Measurements from ENCODE around the gene CDCP2.
"Not testable (repeated sequence)": the region's sequence is repeated elsewhere in the genome, so short reads cannot be mapped to it uniquely, and the experiment has no call there.

The CDCP2 gene

DNA sequence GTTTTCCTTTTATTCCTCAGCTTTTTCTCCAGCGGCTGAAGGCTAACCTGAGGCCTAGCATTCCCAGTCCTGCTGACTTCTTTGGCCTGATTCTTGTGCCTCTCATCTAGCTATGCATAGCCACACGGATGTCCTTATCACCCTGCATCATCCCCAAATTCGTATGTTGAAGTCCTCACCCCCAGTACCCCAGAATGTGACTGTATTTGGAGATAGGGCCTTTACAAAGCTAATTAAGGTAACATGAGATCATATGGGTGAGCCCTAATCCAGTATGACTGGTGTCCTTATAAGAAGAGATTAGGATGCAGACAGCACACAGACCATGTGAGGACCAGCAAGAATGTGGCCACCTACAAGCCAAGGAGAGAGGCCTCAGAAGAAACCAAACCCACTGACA lies 44.6 kb downstream of the CDCP2 start:
- 89 to 93% methylated on average over 3 of the region's 3 CpGs for WGBS, 2 experiments
- Histone ChIP-seq H3K36me3 (ENCODE audit: control insufficient read depth, insufficient read depth, low read length) (no peaks in the 10 kb centered on the region), H3K27me3 (ENCODE audit: control insufficient read depth, insufficient read depth, low read length, poor library complexity, severe bottlenecking) (no peaks in the 10 kb centered on the region)

GRCh38 chr1:54107131-54107530 lies 45.7 kb downstream of the CDCP2 start:
- Histone ChIP-seq H3K27ac (ENCODE audit: insufficient read depth, low read depth, low read length, poor library complexity, severe bottlenecking) (no peak overlapping the region), H3K27me3 (ENCODE audit: control insufficient read depth, insufficient read depth, low read length, poor library complexity, severe bottlenecking) (no peaks in the 10 kb centered on the region), H3K4me1 (ENCODE audit: control insufficient read depth, insufficient read depth, low read length) (no peaks in the 10 kb centered on the region), H3K36me3 (ENCODE audit: control insufficient read depth, insufficient read depth, low read length) (no peaks in the 10 kb centered on the region), H3K4me3 (ENCODE audit: insufficient read depth, low read depth, low read length) (no peak overlapping the region), H3K9me3 (ENCODE audit: control insufficient read depth, low read length) (no peaks in the 10 kb centered on the region)
- WGBS, 2 experiments = 81 to 87% methylated on average over 2 of the region's 2 CpGs

More for the DNA sequence above, 44.6 kb downstream of the CDCP2 start:
- Histone ChIP-seq H3K4me3 (ENCODE audit: insufficient read depth, low read depth, low read length) (no peak overlapping the region), H3K9me3 (ENCODE audit: control insufficient read depth, low read length) (no peaks in the 10 kb centered on the region), H3K4me1 (ENCODE audit: control insufficient read depth, insufficient read depth, low read length) (no peaks in the 10 kb centered on the region), H3K27ac (ENCODE audit: insufficient read depth, low read depth, low read length, poor library complexity, severe bottlenecking) (no peak overlapping the region)

DNA sequence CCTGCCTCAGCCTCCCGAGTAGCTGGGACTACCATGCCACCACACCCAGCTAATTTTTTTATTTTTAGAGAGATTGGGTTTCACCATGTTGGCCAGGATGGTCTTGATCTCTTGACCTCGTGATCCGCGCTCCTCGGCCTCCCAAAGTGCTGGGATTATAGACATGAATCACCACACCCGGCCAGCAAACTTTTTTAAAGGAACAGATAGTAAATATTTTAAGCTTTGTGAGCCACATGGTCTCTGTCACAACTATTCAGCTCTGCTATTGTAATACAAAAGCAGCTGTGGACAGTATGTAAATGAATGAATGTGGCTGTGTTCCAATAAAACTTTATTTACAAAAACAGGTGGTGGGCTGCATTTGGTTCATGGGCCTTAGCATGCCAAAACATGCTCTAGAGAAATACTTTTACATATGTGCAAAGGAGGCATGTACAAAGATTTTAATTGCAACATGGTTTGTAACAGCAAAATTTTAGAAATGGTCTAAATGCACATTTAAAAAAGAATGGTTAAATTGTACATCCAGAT lies 47.0 kb downstream of the CDCP2 start:
- H3K4me3 ChIP-seq (ENCODE audit: insufficient read depth, low read depth, low read length) = no peak overlapping the region
- no peaks in the 10 kb centered on the region for H3K9me3 ChIP-seq (ENCODE audit: control insufficient read depth, low read length)
- 91 to 96% methylated on average over 6 of the region's 6 CpGs for WGBS, 2 experiments
- H3K27me3 ChIP-seq (ENCODE audit: control insufficient read depth, insufficient read depth, low read length, poor library complexity, severe bottlenecking) = no peaks in the 10 kb centered on the region
- no peaks in the 10 kb centered on the region for H3K4me1 ChIP-seq (ENCODE audit: control insufficient read depth, insufficient read depth, low read length)
- H3K27ac ChIP-seq (ENCODE audit: insufficient read depth, low read depth, low read length, poor library complexity, severe bottlenecking) = no peak overlapping the region
- no peaks in the 10 kb centered on the region for H3K36me3 ChIP-seq (ENCODE audit: control insufficient read depth, insufficient read depth, low read length)

GRCh38 chr1:54105080-54105479 lies 47.7 kb downstream of the CDCP2 start:
- Histone ChIP-seq H3K9me3 (ENCODE audit: control insufficient read depth, low read length) (no peaks in the 10 kb centered on the region), H3K36me3 (ENCODE audit: control insufficient read depth, insufficient read depth, low read length) (no peaks in the 10 kb centered on the region), H3K27ac (ENCODE audit: insufficient read depth, low read depth, low read length, poor library complexity, severe bottlenecking) (no peak overlapping the region), H3K4me1 (ENCODE audit: control insufficient read depth, insufficient read depth, low read length) (no peaks in the 10 kb centered on the region), H3K27me3 (ENCODE audit: control insufficient read depth, insufficient read depth, low read length, poor library complexity, severe bottlenecking) (no peaks in the 10 kb centered on the region), H3K4me3 (ENCODE audit: insufficient read depth, low read depth, low read length) (no peak overlapping the region)
- 94% methylated on average over 1 of the region's 1 CpG for WGBS, 2 experiments

DNA sequence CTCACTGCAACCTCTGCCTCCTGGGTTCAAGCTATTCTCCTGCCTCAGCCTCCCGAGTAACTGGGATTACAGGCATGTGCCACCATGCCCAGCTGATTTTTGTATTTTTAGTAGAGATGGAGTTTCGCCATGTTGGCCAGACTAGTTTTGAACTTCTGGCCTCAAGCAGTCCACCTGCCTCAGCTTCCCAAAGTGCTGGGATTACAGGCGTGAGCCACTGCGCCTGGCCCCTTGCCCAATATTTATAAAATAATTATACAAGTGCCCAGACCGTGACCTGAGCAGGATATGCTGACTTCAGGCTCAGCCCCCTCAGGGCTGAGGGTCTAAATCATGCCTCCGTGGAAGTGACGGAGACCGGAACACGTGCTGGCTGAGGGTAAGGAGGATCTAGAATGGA lies 48.2 kb downstream of the CDCP2 start:
- H3K4me3 ChIP-seq (ENCODE audit: insufficient read depth, low read depth, low read length); H3K27ac ChIP-seq (ENCODE audit: insufficient read depth, low read depth, low read length, poor library complexity, severe bottlenecking); H3K9me3 ChIP-seq (ENCODE audit: control insufficient read depth, low read length); H3K4me1 ChIP-seq (ENCODE audit: control insufficient read depth, insufficient read depth, low read length); H3K36me3 ChIP-seq (ENCODE audit: control insufficient read depth, insufficient read depth, low read length); H3K27me3 ChIP-seq (ENCODE audit: control insufficient read depth, insufficient read depth, low read length, poor library complexity, severe bottlenecking): not testable (repeated sequence)
- WGBS, 2 experiments = 94 to 95% methylated on average over 9 of the region's 9 CpGs

DNA sequence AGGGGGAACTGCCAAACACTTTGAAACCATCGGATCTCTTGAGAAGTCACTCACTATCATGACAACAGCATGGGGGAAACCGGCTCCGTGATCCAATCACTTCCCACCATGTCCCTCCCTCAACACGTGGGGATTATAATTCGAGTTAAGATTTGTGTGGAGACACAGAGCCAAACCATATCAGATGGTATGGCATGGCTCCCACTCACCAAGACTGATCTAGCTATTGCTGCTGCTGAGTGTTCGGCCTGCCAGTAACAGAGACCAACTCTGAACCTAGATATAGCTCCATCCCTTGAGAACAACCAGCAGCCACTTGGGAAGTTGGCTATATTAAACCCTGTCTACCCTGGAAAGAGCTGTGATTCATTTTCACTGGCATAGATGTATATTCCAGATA lies 49.4 kb downstream of the CDCP2 start:
- H3K9me3 ChIP-seq (ENCODE audit: control insufficient read depth, low read length) = no peaks in the 10 kb centered on the region
- no peak overlapping the region for H3K4me3 ChIP-seq (ENCODE audit: insufficient read depth, low read depth, low read length)
- no peaks in the 10 kb centered on the region for H3K36me3 ChIP-seq (ENCODE audit: control insufficient read depth, insufficient read depth, low read length)
- WGBS, 2 experiments = 93 to 94% methylated on average over 6 of the region's 6 CpGs
- no peak overlapping the region for H3K27ac ChIP-seq (ENCODE audit: insufficient read depth, low read depth, low read length, poor library complexity, severe bottlenecking)
- no peaks in the 10 kb centered on the region for H3K4me1 ChIP-seq (ENCODE audit: control insufficient read depth, insufficient read depth, low read length)
- H3K27me3 ChIP-seq (ENCODE audit: control insufficient read depth, insufficient read depth, low read length, poor library complexity, severe bottlenecking) = no peaks in the 10 kb centered on the region

GRCh38 chr1:54100500-54100899 lies 52.3 kb downstream of the CDCP2 start:
- H3K4me3 ChIP-seq (ENCODE audit: insufficient read depth, low read depth, low read length) = no peak overlapping the region
- no peaks in the 10 kb centered on the region for H3K27me3 ChIP-seq (ENCODE audit: control insufficient read depth, insufficient read depth, low read length, poor library complexity, severe bottlenecking)
- H3K9me3 ChIP-seq (ENCODE audit: control insufficient read depth, low read length) = no peaks in the 10 kb centered on the region
- no peaks in the 10 kb centered on the region for H3K36me3 ChIP-seq (ENCODE audit: control insufficient read depth, insufficient read depth, low read length)
- H3K27ac ChIP-seq (ENCODE audit: insufficient read depth, low read depth, low read length, poor library complexity, severe bottlenecking) = no peak overlapping the region
- no peaks in the 10 kb centered on the region for H3K4me1 ChIP-seq (ENCODE audit: control insufficient read depth, insufficient read depth, low read length)
- 42 to 49% methylated on average over 2 of the region's 2 CpGs for WGBS, 2 experiments

- 93% methylated on average over 6 of the region's 6 CpGs for WGBS, 2 experiments
- H3K4me1 ChIP-seq (ENCODE audit: control insufficient read depth, insufficient read depth, low read length) = no peaks in the 10 kb centered on the region
- H3K27ac ChIP-seq (ENCODE audit: insufficient read depth, low read depth, low read length, poor library complexity, severe bottlenecking) = no peak overlapping the region
- no peaks in the 10 kb centered on the region for H3K36me3 ChIP-seq (ENCODE audit: control insufficient read depth, insufficient read depth, low read length)
- no peaks in the 10 kb centered on the region for H3K9me3 ChIP-seq (ENCODE audit: control insufficient read depth, low read length)
- no peaks in the 10 kb centered on the region for H3K27me3 ChIP-seq (ENCODE audit: control insufficient read depth, insufficient read depth, low read length, poor library complexity, severe bottlenecking)
- no peak overlapping the region for H3K4me3 ChIP-seq (ENCODE audit: insufficient read depth, low read depth, low read length)
Observed at GRCh38 chr1:54099061-54099610, 53.7 kb downstream of the CDCP2 start.

DNA sequence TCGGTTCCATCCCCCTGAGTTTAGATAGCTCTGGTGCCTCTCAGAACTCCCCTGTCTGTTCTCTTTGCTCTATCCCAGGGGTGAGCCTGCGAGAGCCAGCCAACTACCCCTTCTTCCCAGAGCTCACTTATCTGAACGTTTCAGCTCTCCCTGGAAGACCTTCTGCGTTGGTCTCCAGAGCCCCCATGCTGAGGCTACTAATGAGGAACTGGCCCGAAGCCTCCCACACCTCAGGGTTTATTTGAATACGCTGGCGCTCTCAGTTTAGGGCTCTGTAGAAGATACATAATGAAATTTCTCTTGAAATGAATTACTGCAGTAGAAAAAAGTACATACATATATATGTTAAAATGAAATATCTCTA lies 55.9 kb downstream of the CDCP2 start:
- Histone ChIP-seq H3K27ac (ENCODE audit: insufficient read depth, low read depth, low read length, poor library complexity, severe bottlenecking) (no peak overlapping the region), H3K36me3 (ENCODE audit: control insufficient read depth, insufficient read depth, low read length) (no peaks in the 10 kb centered on the region)
- WGBS, 2 experiments = 39 to 47% methylated on average over 5 of the region's 7 CpGs

GRCh38 chr1:54096227-54096876 lies 56.4 kb downstream of the CDCP2 start:
- Histone ChIP-seq H3K9me3 (ENCODE audit: control insufficient read depth, low read length) (no peaks in the 10 kb centered on the region), H3K27ac (ENCODE audit: insufficient read depth, low read depth, low read length, poor library complexity, severe bottlenecking) (no peak overlapping the region), H3K36me3 (ENCODE audit: control insufficient read depth, insufficient read depth, low read length) (no peaks in the 10 kb centered on the region), H3K4me3 (ENCODE audit: insufficient read depth, low read depth, low read length) (no peak overlapping the region), H3K27me3 (ENCODE audit: control insufficient read depth, insufficient read depth, low read length, poor library complexity, severe bottlenecking) (no peaks in the 10 kb centered on the region), H3K4me1 (ENCODE audit: control insufficient read depth, insufficient read depth, low read length) (no peaks in the 10 kb centered on the region)
- WGBS, 2 experiments = 87 to 88% methylated on average over 25 of the region's 25 CpGs

More for the DNA sequence above, 55.9 kb downstream of the CDCP2 start:
- H3K4me1 ChIP-seq (ENCODE audit: control insufficient read depth, insufficient read depth, low read length) = no peaks in the 10 kb centered on the region
- no peak overlapping the region for H3K4me3 ChIP-seq (ENCODE audit: insufficient read depth, low read depth, low read length)
- no peaks in the 10 kb centered on the region for H3K27me3 ChIP-seq (ENCODE audit: control insufficient read depth, insufficient read depth, low read length, poor library complexity, severe bottlenecking)
- no peaks in the 10 kb centered on the region for H3K9me3 ChIP-seq (ENCODE audit: control insufficient read depth, low read length)
